Activated CD4-positive, alpha-beta T cell treated with anti-CD3 and anti-CD28 coated beads, Interleukin-2, amount 50 U/mL, for 48 hours (primary cell): ENCODE data around the gene ARFGAP2.

Experiments
- DNase-seq, 2 experiments: peaks; one replicate each; pipeline ENCODE4 v3.0.0-alpha.2; 2020

ARFGAP2 gene

GRCh38 chr11:47147250-47147649 lies 29.4 kb downstream of the ARFGAP2 start:
- DNase-seq: no peak

GRCh38 chr11:47144541-47144940 lies 32.1 kb downstream of the ARFGAP2 start:
- DNase-seq: no peak

- no peak for DNase-seq
Observed at GRCh38 chr11:47143322-47143721, 33.4 kb downstream of the ARFGAP2 start.

GRCh38 chr11:47139878-47140277 lies 36.8 kb downstream of the ARFGAP2 start:
- no peak for DNase-seq

GRCh38 chr11:47137476-47137875 lies 39.2 kb downstream of the ARFGAP2 start:
- no peak for DNase-seq

GRCh38 chr11:47136921-47137320 lies 39.8 kb downstream of the ARFGAP2 start:
- no peak for DNase-seq

- DNase-seq: no peak
Observed at GRCh38 chr11:47136327-47136726, 40.4 kb downstream of the ARFGAP2 start.

- DNase-seq: no peak
Observed at GRCh38 chr11:47132981-47133380, 43.7 kb downstream of the ARFGAP2 start.

- DNase-seq: no peak
Observed at GRCh38 chr11:47132490-47132889, 44.2 kb downstream of the ARFGAP2 start.

GRCh38 chr11:47131136-47131535 lies 45.5 kb downstream of the ARFGAP2 start:
- DNase-seq: no peak

GRCh38 chr11:47130543-47130942 lies 46.1 kb downstream of the ARFGAP2 start:
- no peak for DNase-seq

GRCh38 chr11:47127213-47127612 lies 49.5 kb downstream of the ARFGAP2 start:
- DNase-seq: no peak

- no peak for DNase-seq
Observed at GRCh38 chr11:47125083-47125482, 51.6 kb downstream of the ARFGAP2 start.

- DNase-seq: no peak
Observed at GRCh38 chr11:47124675-47125074, 52.0 kb downstream of the ARFGAP2 start.

GRCh38 chr11:47123094-47123493 lies 53.6 kb downstream of the ARFGAP2 start:
- no peak for DNase-seq

- DNase-seq: no peak
Observed at GRCh38 chr11:47121731-47122130, 54.9 kb downstream of the ARFGAP2 start.

- DNase-seq: no peak
Observed at GRCh38 chr11:47121056-47121455, 55.6 kb downstream of the ARFGAP2 start.

- peak; percentile 38 to 43 for DNase-seq
Observed at GRCh38 chr11:47118958-47119688, 57.6 kb downstream of the ARFGAP2 start.
